Keratinocyte (primary cell): ENCODE results near the gene ATXN7L2. TPM values are rescaled to one million over a fixed set of nuclear protein-coding genes. Genes with fewer than 3 reads are reported as not detected.

Experiments
- DNase-seq: peaks from one replicate; pipeline ENCODE4 v3.0.0-alpha.2; 2011; ENCODE audit warnings: low read depth, missing footprints, low spot score
- FAIRE-seq: peaks from 2 replicates; lab custom pipeline; 2011; peaks lifted over from hg19 to GRCh38; lab: Jason Lieb, UNC
- H2AFZ ChIP-seq: 2 replicates; pipeline ENCODE4 v1.6.0; 2012; ENCODE audit warnings: low read length, control low read depth, inconsistent platforms; ENCODE audit not compliant: control insufficient read depth
- H3K27ac ChIP-seq: 2 replicates; pipeline ENCODE4 v1.5.1; 2011; ENCODE audit warnings: low read length; ENCODE audit not compliant: control insufficient read depth, insufficient read depth
- H3K27me3 ChIP-seq: 3 replicates; pipeline ENCODE4 v1.6.0; 2011; ENCODE audit warnings: low read length; ENCODE audit not compliant: control insufficient read depth, insufficient read depth; ENCODE audit errors: extremely low read depth
- H3K36me3 ChIP-seq, 2 experiments: 2 replicates in 1 of 2; 3 replicates in 1 of 2; pipeline ENCODE4 v1.5.1; 2011; ENCODE audit warnings: low read length in 2 of 2, mild to moderate bottlenecking in 1 of 2; ENCODE audit not compliant: control insufficient read depth in 2 of 2, insufficient read depth in 2 of 2; ENCODE audit errors: extremely low read depth in 1 of 2
- H3K4me1 ChIP-seq: 3 replicates; pipeline ENCODE4 v1.5.1; 2011; ENCODE audit warnings: low read length; ENCODE audit not compliant: control insufficient read depth, insufficient read depth; ENCODE audit errors: extremely low read depth
- H3K4me2 ChIP-seq: 3 replicates; pipeline ENCODE4 v1.6.0; 2011; ENCODE audit warnings: low read depth, low read length; ENCODE audit not compliant: control insufficient read depth, insufficient read depth; ENCODE audit errors: extremely low read depth
- H3K4me3 ChIP-seq, 3 experiments: fragments of 200-600 bp in 1 of 3; sonication (generic) in 1 of 3; 2 replicates in 2 of 3; 3 replicates in 1 of 3; pipeline ENCODE4 v1.5.1; 2011 to 2016; ENCODE audit warnings: low read length in 3 of 3, mild to moderate bottlenecking in 3 of 3, control low read depth in 2 of 3, inconsistent platforms in 1 of 3, low read depth in 1 of 3, mixed read lengths in 1 of 3, mixed run types in 1 of 3, moderate library complexity in 1 of 3; ENCODE audit not compliant: control insufficient read depth in 2 of 3, insufficient read depth in 2 of 3; ENCODE audit errors: extremely low read depth in 1 of 3
- H3K79me2 ChIP-seq: 2 replicates; pipeline ENCODE4 v1.6.0; 2012; ENCODE audit warnings: low read length; ENCODE audit not compliant: control insufficient read depth, insufficient read depth
- H3K9ac ChIP-seq: 3 replicates; pipeline ENCODE4 v1.6.0; 2011; ENCODE audit warnings: low read length; ENCODE audit not compliant: control insufficient read depth, insufficient read depth; ENCODE audit errors: extremely low read depth
- H3K9me1 ChIP-seq: 3 replicates; pipeline ENCODE4 v1.6.0; 2011; ENCODE audit warnings: low read length; ENCODE audit not compliant: control insufficient read depth, insufficient read depth; ENCODE audit errors: extremely low read depth
- H3K9me3 ChIP-seq: 2 replicates; pipeline ENCODE4 v1.5.1; 2012; ENCODE audit warnings: low read depth, low read length; ENCODE audit not compliant: control insufficient read depth
- H4K20me1 ChIP-seq: 3 replicates; pipeline ENCODE4 v1.6.0; 2011; ENCODE audit warnings: low read length; ENCODE audit not compliant: control insufficient read depth, insufficient read depth; ENCODE audit errors: extremely low read depth
- CTCF ChIP-seq, 3 experiments: IDR thresholded peaks in 1 of 3; conservative IDR thresholded peaks in 1 of 3; optimal IDR thresholded peaks in 1 of 3; 2 replicates in 2 of 3; 3 replicates in 1 of 3; pipeline versions ENCODE3 to v1.5.1; 2011; ENCODE audit warnings: low read length in 3 of 3, mild to moderate bottlenecking in 3 of 3, moderate library complexity in 2 of 3, control low read depth in 1 of 3, inconsistent platforms in 1 of 3; ENCODE audit not compliant: insufficient read depth in 2 of 3; ENCODE audit errors: extremely low read depth in 1 of 3
- EZH2 ChIP-seq: IDR thresholded peaks from one replicate; pipeline ENCODE4 v1.6.1; 2012; ENCODE audit warnings: inconsistent platforms, mild to moderate bottlenecking, low read length, moderate library complexity
- dilution Hi-C: fragments of 300-500 bp; cut with MboI; formaldehyde crosslinking; loops from one replicate; pipeline ENCODE4 v1.7.0; 2020; ENCODE audit warnings: low sequenced_read_pairs; ENCODE audit not compliant: extremely low pct_ligation_motif_present
- polyA plus RNA-seq, 5 experiments: library from polyadenylated mRNA; depleted of rRNA in 3 of 5; stranded (reverse) in 3 of 5; stranded (forward) in 1 of 5; unstranded in 1 of 5; fragments of >200 nt; gene quantifications; 1 replicate in 1 of 5; 2 replicates in 3 of 5; 3 replicates in 1 of 5; pipeline versions ENCODE4 v1.2.1 to v1.2.3, GENCODE V29; 2011 to 2012; ENCODE audit warnings: missing spikeins in 2 of 5, low read depth in 1 of 5, low replicate concordance in 1 of 5

Gene ATXN7L2
- polyA plus RNA-seq, 1 donor (not counting 4 experiments of a cell fraction or from before 2014, with no cell fraction given): 1.2 TPM

GRCh38 chr1:109484519-109484975 lies 842 bp downstream of the ATXN7L2 start:
- dilution Hi-C loops: no loop called here
- peak overlapping the region; percentile 77 for H3K27ac ChIP-seq
- peaks cover 11% of the 10 kb centered on the region for H3K4me1 ChIP-seq
- peak overlapping the region; percentile 85 for H2AFZ ChIP-seq
- FAIRE-seq (no peak), DNase-seq (no peak)
- peaks cover 5% of the 10 kb centered on the region for H3K79me2 ChIP-seq
- H3K36me3 ChIP-seq: peaks cover 4 to 6% of the 10 kb centered on the region in 2 experiments
- TF ChIP-seq EZH2: no peak
- TF ChIP-seq CTCF (optimal IDR thresholded peaks at IDR 0.05 in 1 of 3, IDR thresholded peaks at IDR 0.05 in 1 of 3, conservative IDR thresholded peaks at IDR 0.05 in 1 of 3; ENCODE audit: extremely low read depth in 1 of 3, insufficient read depth in 2 of 3, low read length in 3 of 3): no peak
- H3K9ac ChIP-seq: peak overlapping the region; percentile 82
- no peaks in the 10 kb centered on the region for H3K9me3 ChIP-seq
- no peaks in the 10 kb centered on the region for H4K20me1 ChIP-seq
- H3K4me3 ChIP-seq: peak overlapping the region; percentile 76 to 80 (median 77)
- H3K27me3 ChIP-seq: peaks cover 20% of the 10 kb centered on the region
- H3K4me2 ChIP-seq: peak overlapping the region; percentile 94
- peaks cover 4% of the 10 kb centered on the region for H3K9me1 ChIP-seq

- no peak for FAIRE-seq
- dilution Hi-C loops: no loop called here
- Histone ChIP-seq H3K4me1 (peaks cover 11% of the 10 kb centered on the region), H3K4me2 (peak overlapping the region; percentile 94), H3K9ac (no peak overlapping the region), H4K20me1 (no peaks in the 10 kb centered on the region), H3K9me1 (peaks cover 4% of the 10 kb centered on the region), H3K27me3 (peaks cover 16% of the 10 kb centered on the region), H3K36me3 (peaks cover 5 to 6% of the 10 kb centered on the region in 2 experiments), H3K27ac (no peak overlapping the region), H3K9me3 (no peaks in the 10 kb centered on the region), H3K4me3 (peak overlapping the region; percentile 76 to 80 (median 77)), H3K79me2 (peaks cover 5% of the 10 kb centered on the region), H2AFZ (no peak overlapping the region)
- no peak for DNase-seq
- TF ChIP-seq EZH2 (no peak), CTCF (optimal IDR thresholded peaks at IDR 0.05 in 1 of 3, IDR thresholded peaks at IDR 0.05 in 1 of 3, conservative IDR thresholded peaks at IDR 0.05 in 1 of 3; ENCODE audit: extremely low read depth in 1 of 3, insufficient read depth in 2 of 3, low read length in 3 of 3) (no peak)
Measured at GRCh38 chr1:109485001-109485400, 1.3 kb downstream of the ATXN7L2 start.
